ENCODE results near the gene PGAM5. TPM values are rescaled to one million over a fixed set of nuclear protein-coding genes. Genes with fewer than 3 reads are reported as not detected.
"Not testable (repeated sequence)": the region's sequence is repeated elsewhere in the genome, so short reads cannot be mapped to it uniquely, and the experiment has no call there.

Gene PGAM5
- total RNA-seq, 3 donors from 2014 or later: 25.5 to 38.9 (median 30.9) TPM

GRCh38 chr12:132685400-132685799 is 25.2 kb upstream of the PGAM5 start:
- no peaks in the 10 kb centered on the region for H3K9me3 ChIP-seq
- peaks cover 16% of the 10 kb centered on the region for H3K4me1 ChIP-seq (ENCODE audit: low read depth)
- TF ChIP-seq CTCF (IDR thresholded peaks at IDR 0.05): no peak
- intact Hi-C loops (cut with DNase I, micrococcal nuclease): no loop called here
- ATAC-seq: no peak
- no peak overlapping the region for H3K4me3 ChIP-seq
- DNase-seq: no peak
- H3K36me3 ChIP-seq (ENCODE audit: low read depth): no peaks in the 10 kb centered on the region

GRCh38 chr12:132686825-132687210 is 23.8 kb upstream of the PGAM5 start:
- Histone ChIP-seq H3K4me3 (peak overlapping the region; percentile 94), H3K9me3 (no peaks in the 10 kb centered on the region), H3K4me1 (ENCODE audit: low read depth) (peaks cover 16% of the 10 kb centered on the region), H3K36me3 (ENCODE audit: low read depth) (no peaks in the 10 kb centered on the region)
- DNase-seq (no peak), ATAC-seq (peak; percentile 52)
- TF ChIP-seq CTCF (IDR thresholded peaks at IDR 0.05): no peak
- intact Hi-C loops (cut with DNase I, micrococcal nuclease): no loop called here

- TF ChIP-seq CTCF (IDR thresholded peaks at IDR 0.05): no peak
- Histone ChIP-seq H3K4me1 (ENCODE audit: low read depth) (peaks cover 16% of the 10 kb centered on the region), H3K4me3 (peak within 1 kb of the TSS; percentile 94), H3K36me3 (ENCODE audit: low read depth) (no peaks in the 10 kb centered on the region), H3K9me3 (no peaks in the 10 kb centered on the region)
- DNase-seq: peak; percentile 97 to 98 (median 98)
- ATAC-seq: peak; percentile 98
- intact Hi-C loops (cut with DNase I, micrococcal nuclease): no loop called here
These were observed 23.2 kb upstream of the PGAM5 start, which contains the start of the genes POLE and PXMP2 for GRCh38 chr12:132687211-132688164. Gene POLE (minus strand): TSS chr12:132687342. CDS start chr12:132687315, 27 bp downstream. Gene PXMP2 (plus strand): TSS chr12:132687587. CDS start chr12:132687671, 84 bp downstream.

- TF ChIP-seq CTCF (IDR thresholded peaks at IDR 0.05): no peak
- ATAC-seq: peak; percentile 73
- H3K4me3 ChIP-seq: no peak overlapping the region
These were observed 21.4 kb upstream of the PGAM5 start for GRCh38 chr12:132689227-132689626.

GRCh38 chr12:132690112-132690511 is 20.5 kb upstream of the PGAM5 start:
- no peak for ATAC-seq
- intact Hi-C loops (cut with DNase I, micrococcal nuclease): no loop called here
- no peak for TF ChIP-seq CTCF (IDR thresholded peaks at IDR 0.05)
- no peaks in the 10 kb centered on the region for H3K9me3 ChIP-seq
- no peaks in the 10 kb centered on the region for H3K36me3 ChIP-seq (ENCODE audit: low read depth)
- no peak overlapping the region for H3K4me3 ChIP-seq
- peaks cover 16% of the 10 kb centered on the region for H3K4me1 ChIP-seq (ENCODE audit: low read depth)
- DNase-seq: no peak

More at GRCh38 chr12:132689227-132689626, 21.4 kb upstream of the PGAM5 start:
- H3K9me3 ChIP-seq: no peaks in the 10 kb centered on the region
- H3K4me1 ChIP-seq (ENCODE audit: low read depth): peaks cover 16% of the 10 kb centered on the region
- intact Hi-C loops (cut with DNase I, micrococcal nuclease): no loop called here
- H3K36me3 ChIP-seq (ENCODE audit: low read depth): no peaks in the 10 kb centered on the region
- DNase-seq: peak in 2 of 3 donors; percentile 70 to 80

GRCh38 chr12:132692030-132692429 is 18.6 kb upstream of the PGAM5 start:
- DNase-seq; ATAC-seq; H3K9me3 ChIP-seq; H3K4me3 ChIP-seq; H3K36me3 ChIP-seq (ENCODE audit: low read depth); H3K4me1 ChIP-seq (ENCODE audit: low read depth); intact Hi-C loops (cut with DNase I, micrococcal nuclease): not testable (repeated sequence)

- H3K9me3 ChIP-seq; H3K4me1 ChIP-seq (ENCODE audit: low read depth); H3K36me3 ChIP-seq (ENCODE audit: low read depth); H3K4me3 ChIP-seq; DNase-seq; intact Hi-C loops (cut with DNase I, micrococcal nuclease); ATAC-seq: not testable (repeated sequence)
These were observed 15.8 kb upstream of the PGAM5 start for GRCh38 chr12:132694888-132695287.

All from mucosa of descending colon (tissue), 3 donors.